A172 (cell line): ENCODE results near the gene CCDC136. TPM values are rescaled to one million over a fixed set of nuclear protein-coding genes. Genes with fewer than 3 reads are reported as not detected.
A peak's percentile ranks its signal among the peaks of the same experiment; 100 is the strongest.

Experiments used
- DNase-seq: peaks from one replicate; pipeline ENCODE4 v3.0.0-alpha.2; 2015; ENCODE audit warnings: low spot score
- total RNA-seq: library from RNA; depleted of rRNA; stranded (reverse); fragments of >200 nt; shearing (Covaris generic); gene quantifications from 2 replicates; pipeline ENCODE4 v1.2.3, GENCODE V29; 2014

Gene CCDC136
- total RNA-seq, 1 experiment from 2014 or later = 7.0 TPM

DNA sequence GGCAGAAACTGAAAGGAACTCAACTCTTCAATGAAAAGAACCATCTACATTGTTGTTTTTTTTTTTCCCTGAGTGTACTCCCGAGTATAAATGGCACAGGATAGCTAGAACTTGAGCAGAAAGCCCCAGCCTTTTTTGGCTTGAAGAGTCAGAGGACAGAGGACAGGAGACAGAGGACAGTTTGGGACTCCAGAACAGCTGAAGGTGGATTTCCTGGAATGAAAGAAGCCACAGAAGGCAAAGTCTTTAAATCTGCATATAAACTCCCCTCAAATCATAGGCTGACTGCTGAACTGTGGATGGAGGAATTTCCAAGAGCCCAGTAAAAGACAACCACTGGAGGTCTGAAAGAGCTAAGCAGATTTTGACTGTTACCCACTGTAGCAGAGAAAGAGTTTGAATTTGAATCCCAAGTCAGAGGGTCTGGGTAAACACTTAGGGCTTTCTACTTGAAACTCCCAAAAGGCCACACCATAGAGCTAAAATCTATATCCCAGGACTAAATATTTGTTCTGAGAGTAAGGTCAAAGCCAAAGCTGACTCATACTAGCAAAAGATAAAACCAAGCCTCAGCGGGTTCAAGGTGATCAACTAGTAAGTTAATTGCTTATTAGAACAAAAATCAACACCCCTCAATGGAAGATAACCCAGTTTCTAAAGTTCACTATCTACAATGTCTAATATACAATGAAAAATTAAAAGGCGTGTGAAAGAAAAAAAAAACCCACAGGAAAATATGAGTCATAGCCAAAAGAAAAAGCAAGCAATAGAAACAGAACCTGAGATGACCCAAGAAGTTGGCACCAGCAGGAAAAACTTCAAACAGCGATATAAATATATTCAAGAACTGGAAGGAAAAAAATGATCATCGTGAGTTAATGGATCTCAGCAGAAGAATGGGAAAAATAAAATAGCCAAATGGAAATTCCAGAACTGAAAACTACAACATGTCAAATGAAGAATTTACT lies 14.3 kb upstream of the CCDC136 start:
- peak; percentile 15 for DNase-seq

DNA sequence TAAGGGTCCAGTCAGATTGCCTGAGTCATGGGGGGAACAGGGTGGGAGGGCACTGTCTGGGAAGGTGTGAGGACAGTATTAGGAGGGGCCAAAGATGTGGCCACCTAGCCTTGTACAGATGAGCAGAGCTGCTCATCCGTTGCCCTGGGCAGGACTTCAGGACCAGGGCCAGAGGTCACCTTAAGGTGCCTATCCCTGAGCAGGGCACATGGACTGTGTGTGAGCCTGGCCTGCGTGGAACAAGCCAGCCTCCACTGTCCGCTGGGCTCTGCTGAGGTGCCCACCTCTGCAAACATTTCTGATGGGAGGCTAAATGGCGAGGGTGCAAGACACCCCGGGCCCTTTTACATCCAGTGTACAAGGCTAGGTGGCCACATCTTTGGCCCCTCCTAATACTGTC lies 12.8 kb upstream of the CCDC136 start:
- DNase-seq = no peak

DNA sequence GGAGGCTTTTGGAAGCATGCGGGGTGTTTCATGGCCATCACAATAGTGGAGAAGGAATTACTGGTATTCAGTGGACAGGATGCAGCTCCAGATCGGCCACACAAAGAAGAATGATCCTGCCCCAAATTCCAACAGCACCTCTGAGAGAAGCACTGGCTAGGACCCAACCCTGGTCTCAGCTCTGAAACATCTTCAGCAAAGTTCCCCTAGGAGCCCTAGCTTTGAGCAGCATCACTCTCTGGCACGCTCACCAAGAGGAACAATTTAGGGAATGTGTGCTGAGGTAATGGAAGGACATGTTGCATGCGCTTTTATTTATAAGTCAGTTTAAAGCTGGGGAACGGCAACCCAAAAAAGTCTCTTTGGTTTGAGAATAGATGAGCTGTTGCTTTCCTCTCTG lies 10.6 kb upstream of the CCDC136 start:
- DNase-seq = no peak

DNA sequence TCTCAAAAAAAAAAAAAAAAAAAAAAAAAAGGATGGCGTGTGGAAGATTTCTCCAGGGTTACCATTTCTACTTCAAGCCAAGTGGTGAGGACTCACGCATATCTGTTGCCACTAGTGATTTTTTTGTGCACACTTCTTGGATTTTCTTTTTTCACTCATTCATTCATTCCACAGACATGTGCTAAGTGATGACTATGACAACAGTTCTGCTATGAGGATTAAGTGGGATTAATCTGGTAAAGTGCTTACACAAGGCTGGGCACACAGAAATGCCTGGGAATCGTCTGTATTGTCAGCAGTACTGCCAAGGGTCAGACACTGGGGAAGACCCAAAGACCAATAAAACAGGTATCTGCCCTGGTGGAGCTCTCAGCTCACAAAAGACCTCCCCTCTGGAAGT lies 9.9 kb upstream of the CCDC136 start:
- no peak for DNase-seq

DNA sequence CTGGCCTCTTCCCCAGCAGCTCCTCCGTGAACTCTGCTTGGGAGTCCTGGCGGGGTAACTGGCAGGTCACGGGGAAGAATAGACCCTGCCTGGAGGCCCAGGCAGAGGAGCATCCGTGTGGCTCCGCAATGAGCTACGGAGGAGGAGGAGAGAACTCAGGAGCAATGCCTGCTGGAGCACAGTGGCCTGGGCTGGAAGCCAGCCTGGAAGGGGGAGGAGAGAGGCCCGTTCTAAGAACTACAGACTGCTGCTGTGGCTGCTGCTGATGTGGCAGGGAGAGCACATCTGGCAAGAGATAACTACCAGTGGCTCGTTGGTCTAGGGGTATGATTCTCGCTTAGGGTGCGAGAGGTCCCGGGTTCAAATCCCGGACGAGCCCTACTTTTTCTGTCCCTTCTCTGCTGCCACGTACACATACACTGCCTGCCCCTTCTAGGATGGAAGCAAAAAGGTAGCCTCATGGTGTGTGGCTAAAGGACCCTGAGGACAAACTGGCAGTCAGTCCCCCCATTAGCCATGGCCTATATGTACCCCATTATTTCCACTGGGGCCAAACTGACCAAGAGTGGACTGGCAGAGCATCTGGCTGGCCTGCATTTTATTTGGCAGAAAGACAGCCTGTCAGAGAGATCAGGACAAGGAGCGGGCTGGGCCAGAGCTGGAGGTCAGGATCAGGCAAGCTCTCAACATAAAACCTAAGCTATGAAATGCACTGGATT lies 8.5 kb upstream of the CCDC136 start:
- DNase-seq = peak; percentile 13

DNA sequence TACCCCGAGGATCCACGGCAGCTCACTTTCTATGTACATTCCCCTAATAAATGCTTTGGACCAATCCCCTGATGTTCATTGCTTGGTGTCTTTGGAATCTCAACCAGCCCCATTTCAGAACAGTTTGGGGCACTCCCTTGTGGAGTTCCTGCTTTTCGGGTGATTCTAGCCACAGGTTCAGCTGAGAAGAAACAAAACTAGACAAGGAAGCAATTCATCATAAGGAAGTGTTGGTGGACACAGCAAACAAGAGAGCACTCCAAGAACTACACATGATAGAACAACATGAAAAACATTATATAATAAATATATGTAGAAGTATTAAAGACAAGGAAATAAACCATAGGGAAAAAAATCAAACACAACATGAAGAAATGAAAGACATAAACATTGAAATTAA lies 6.0 kb upstream of the CCDC136 start:
- no peak for DNase-seq

DNA sequence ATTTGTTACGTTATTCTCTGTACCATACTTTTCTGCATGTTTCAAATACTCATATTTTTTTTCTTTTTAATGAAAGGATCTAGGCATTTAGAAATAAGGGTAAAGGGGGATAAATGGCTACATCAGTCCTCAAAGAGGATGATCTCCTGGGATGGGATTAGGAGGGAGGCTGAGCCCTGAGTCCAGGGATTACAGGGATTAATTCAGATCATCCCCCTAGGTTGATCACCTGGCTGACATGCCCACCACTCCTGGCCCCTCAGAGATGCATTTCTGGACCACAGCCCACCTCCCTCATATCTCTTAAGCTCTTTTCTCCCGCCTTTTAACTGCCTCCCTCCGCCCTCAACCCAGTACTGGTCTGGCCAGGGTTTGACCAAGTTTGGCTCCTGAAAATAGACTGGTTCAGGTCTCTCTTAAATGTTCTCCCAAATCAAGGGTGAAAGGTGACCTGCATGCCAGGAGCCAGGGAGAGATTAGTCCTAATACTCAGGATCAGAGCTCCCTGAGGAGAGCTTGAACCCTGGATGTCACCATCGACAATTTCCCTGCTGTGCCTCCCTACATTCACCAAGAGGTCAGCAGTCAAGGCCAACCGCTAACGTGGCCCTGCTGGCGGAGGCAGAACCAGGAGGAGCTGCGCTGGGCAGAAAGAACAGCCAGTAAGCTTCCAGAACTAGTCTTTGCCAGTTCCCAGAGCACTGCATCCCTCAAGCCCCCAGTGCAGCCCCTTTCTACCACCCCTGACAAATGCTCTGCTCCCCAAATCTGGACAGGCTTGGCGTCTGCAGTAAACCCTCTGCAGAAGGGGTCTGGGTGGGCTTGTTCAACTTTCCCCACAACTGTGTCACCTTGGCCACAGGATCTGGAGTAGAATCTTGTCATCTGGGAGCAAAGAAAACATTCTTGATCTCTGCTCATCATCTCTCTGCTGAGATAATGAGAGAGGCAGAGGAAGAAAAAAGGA lies 3.0 kb upstream of the CCDC136 start:
- no peak for DNase-seq

DNA sequence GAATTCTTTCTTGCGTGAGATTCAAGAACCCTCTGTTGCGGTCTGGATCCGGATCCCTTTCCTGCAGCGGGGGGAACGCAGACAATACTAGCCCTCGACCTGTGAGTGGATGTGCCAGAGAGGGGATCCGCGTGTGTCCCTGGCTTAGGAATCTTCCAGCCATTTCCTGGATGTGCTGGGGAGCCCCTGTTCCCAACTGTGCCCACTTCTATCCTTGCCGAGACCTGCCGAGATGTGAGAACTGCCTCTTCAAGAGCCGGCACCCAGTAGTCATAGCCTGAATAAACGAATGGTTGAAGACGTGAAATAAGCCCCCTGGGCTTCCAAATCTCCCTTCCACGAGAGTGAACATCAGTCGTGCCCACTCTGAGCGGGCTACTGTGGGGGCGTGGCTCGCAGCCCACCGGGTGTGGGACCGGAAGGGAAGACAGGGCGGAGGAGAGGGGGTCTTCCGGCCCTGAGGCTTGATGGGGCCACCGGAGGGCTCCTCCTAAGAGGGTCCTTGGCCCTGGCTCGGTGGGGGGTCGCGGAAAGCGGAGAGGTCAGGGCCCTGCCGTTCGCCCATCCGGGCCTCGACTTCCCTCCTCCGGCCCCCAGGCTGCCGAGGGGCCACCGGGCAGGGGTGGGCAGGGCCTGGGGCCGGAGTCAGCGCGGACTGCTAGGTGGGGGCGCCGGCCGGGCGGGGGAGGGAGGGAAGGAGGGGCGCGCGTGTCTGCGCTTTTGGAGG lies 1.3 kb upstream of the CCDC136 start:
- no peak for DNase-seq

DNA sequence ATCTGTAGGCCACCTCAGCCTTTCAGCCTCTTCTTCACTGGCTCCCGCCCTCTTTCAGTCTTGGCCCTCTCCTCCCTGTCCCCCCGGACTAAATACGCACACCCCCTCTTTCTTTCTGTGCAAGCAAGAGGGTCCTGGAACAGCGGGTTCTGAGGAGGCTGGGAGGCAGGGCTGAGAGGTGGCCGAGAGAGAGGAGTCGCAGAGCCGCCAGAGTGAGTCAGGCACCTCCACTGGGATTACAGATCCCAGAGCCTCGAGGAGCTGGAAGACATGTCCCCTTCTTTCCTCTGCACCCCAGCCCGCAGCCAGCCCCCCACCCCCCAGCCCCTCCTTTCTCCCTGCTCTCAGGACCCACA lies 182 bp downstream of the CCDC136 start:
- no peak for DNase-seq

DNA sequence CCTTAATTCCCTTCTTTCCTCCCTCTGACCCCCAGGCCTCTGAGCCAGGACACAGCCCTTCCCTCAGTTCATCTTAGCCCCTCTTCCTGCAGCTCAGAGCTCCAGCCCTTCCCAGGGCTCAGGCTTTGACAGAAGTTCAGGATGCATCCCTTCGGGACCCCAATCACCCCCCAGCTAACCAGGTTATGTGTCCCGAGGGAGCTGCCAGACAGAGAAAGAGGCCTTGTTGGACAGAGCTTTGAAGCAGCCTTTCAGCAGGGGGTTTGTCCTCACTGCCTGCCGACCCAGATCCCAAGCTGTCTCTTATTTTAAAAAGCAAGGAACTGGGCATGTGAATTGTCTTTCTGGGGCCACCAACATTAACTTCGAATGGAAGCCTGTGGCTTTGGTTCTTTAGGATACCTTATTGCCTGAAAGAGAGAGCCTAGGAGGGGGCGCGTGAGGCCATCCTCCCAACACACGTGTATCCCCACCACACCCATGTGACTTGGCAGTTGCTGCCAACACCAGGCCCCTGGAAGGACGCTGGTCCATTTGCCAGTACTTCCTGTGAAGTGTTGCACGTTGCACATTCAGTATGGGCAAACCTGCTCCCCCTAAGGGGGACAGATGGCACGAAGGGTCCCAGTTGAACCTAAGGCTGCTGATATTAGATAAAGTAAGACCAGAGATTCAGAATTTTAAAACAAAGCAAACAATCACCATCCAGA lies 858 bp downstream of the CCDC136 start:
- no peak for DNase-seq

DNA sequence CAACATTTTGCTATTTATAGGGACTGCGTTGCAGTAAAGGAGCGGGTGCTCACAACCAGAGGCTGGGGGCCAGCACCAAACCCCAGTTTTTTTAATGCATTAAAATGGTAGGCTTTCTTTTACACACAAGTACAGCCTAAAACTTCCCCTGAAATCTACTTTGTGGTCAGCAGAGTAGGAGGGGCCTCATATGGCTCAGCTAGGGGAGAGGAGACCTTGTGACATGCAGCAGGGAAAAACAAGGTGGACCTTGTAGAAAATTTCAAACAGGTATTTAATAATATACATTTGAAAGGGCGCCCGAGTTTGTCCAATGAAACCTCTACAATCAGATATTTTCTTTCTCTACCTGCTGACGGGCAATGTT lies 1.4 kb downstream of the CCDC136 start:
- no peak for DNase-seq

DNA sequence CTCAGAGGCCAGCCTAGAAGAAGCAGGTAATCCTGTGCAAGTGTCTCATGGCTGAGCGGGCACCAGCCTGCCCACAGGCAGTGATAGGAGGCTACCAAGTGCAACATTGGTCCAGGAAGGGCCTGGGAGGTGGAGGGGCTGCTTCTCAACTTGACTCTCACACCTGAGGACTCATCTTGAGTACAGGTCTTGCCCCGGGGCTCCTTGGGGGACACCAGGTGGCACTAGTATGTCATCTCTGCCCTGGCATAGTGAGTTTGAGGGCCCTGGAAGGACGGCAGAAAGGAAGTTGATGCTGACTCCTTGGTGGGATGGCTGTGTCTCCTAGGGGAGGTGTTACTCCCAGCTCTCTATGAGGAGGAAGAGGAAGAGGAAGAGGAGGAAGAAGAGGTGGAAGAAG lies 2.3 kb downstream of the CCDC136 start:
- DNase-seq = no peak

DNA sequence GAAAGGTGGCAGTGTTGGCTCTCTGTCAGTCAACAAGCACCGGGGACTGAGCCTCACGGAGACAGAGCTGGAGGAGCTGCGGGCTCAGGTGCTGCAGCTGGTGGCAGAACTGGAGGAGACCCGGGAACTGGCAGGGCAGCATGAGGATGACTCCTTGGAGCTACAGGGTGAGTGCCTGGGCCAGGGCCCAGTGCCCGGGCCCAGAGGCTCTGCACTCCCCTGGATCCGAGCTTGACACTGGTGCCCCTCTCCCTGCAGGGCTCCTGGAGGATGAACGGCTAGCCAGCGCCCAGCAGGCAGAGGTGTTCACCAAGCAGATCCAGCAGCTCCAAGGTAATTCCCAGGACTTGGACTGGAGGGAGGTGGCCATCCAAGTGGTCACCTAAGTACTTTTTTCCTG lies 2.7 kb downstream of the CCDC136 start:
- DNase-seq = no peak

DNA sequence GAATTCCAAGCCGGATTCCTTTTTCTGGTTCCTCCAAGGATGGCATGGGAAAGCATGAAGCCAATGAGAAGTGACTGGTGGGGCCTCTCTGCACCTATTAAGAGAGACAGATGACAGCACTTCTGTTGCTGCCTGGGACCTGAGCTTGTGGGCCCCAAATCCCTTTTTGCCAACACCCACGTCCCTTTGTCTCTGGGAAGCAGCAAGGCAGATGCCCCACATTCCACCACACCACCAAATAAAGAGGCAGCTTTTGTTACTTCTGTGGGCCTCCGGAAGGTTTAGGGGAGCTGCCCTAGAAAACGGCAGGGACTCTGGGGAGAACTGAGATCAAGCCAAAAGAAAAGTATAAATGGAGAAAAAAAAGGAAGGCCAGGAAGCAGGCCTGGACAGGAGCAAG lies 3.4 kb downstream of the CCDC136 start:
- DNase-seq = no peak

DNA sequence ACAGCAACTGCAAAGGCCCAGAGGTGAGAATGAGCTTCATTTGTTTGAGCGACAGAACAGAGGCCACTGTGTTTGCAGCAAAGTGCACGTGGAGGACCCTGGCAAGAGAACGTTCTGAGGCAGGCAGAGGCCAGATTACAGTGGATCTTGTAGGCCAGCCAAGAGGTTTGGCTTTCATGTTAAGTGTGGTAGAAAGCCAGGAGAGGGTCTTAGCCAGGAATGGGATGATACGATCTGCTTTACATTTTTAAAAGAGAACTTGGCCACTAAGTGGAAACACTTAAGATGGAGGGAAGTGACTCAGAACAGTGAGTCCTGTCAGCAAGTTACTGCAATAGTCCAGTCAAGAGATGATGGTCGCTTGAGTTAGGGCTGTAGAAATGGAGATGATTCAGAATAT lies 4.6 kb downstream of the CCDC136 start:
- DNase-seq = no peak

DNA sequence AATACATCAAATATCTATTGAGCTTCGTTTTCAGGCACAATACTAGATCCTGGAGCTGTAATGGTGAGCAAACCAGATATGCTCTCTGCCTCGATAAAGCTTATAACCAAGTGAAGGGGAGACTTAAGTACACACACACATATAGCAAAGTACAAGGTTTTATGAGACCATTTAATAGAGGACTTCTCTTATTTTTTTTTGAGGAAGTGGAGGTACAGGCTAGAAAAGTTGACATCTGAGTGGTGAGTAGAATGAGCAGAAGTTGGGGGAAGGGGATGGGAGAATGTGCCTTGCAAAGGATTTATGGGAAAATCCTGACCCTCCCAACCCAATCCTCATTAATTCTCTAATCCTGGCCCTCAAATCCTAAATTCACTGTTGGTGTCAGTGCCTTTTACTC lies 7.7 kb downstream of the CCDC136 start:
- no peak for DNase-seq

DNA sequence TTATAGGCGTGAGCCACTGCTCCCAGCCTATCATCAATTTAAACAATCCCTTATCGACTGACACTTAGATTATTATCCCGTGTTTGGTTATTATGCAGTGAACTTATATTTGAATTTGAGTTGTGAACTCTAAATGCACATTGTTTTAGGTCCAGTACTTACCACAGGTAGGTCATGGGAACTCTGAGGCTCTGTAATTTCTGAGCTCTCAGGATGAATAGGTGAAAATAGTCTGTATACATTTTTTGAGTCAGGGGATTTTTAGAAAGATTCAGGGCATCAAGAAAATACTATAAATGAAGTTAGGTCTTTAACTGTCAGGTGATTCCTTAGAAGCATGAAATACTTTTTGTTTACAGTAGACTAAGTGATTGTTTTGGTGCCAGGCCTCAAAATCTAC lies 8.8 kb downstream of the CCDC136 start:
- no peak for DNase-seq

DNA sequence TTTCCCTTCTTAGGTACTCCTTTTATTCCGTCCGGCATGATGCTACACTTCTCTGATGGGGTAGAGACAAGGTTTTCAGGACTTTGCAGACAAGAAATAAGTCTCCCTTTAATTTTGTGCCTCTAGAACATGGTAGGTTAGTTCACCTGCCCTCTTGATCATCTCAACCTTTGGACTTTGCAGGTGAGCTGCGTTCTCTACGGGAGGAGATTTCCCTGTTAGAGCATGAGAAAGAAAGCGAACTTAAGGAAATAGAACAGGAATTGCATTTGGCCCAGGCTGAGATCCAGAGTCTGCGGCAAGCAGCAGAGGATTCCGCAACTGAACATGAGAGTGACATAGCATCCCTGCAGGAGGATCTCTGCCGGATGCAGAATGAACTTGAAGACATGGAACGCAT lies 9.2 kb downstream of the CCDC136 start:
- no peak for DNase-seq

DNA sequence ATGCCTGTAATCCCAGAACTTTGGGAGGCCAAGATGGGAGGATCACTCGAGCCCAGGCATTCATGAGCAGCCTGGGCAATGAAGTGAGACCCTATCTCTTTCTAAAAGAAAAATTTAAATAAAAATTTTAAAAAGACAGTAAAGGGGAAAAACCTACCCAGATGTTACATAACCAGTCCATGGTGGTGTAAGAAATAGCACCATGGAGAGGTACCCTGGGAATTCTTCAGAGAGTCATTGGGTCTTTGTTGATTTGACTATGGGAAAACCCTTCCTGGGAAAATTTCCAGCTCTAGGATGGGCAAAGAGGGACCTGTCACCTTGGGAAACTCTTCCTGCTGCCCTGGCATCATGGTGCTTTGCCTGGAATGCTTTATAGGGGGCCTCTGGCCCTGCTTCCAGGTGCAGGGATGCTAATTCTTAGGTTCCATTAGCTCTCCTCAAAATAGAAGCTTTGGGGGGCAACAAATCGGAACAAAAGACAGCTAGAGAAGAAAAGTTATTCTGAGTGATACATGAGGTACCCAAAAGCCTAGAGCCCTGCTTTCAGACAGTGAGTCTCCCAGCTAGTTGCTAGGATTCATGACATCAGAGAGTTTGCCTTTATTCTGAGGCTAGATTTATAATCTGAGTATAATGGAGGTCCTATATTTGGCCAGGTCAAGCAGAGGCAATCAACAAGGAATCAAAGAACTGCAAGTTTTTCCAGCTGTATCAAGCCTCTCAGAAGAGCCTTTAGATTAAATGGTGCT lies 10.1 kb downstream of the CCDC136 start:
- DNase-seq = no peak

DNA sequence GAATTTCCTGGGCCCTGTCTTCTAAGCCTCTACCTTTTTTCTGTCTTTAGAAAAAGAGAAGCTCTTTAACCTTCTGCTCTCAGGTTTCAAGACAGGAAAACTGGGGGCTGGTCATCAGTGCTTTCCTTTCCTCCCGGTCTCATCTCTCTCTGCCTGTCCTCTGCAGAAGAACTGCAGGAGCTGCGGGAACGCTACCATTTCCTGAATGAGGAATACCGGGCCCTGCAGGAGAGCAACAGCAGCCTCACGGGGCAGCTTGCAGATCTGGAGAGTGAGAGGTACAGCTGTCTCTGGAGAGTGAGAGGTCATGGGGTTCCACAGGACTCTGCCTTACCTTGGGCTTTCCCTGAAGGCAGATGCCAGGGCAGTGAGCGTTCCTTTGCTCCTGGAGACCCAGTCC lies 12.7 kb downstream of the CCDC136 start:
- DNase-seq = no peak
